HepG2 (cell line): ENCODE results near the gene GNAI2. TPM values are rescaled to one million over a fixed set of nuclear protein-coding genes. Genes with fewer than 3 reads are reported as not detected.
A peak's percentile ranks its signal among the peaks of the same experiment; 100 is the strongest.

ENCODE experiments used
- CBX2 ChIP-seq, 2 experiments: fragments of 200-600 bp in 1 of 2; sonication (generic); formaldehyde crosslinking in 1 of 2; IDR thresholded peaks; 2 replicates each; pipeline versions ENCODE4 v1.7.0 to v1.8.1; 2018 to 2022; ENCODE audit warnings: low read depth in 2 of 2, low read length in 1 of 2, mild to moderate bottlenecking in 1 of 2, missing genetic modification reagents in 1 of 2
- DMAP1 ChIP-seq: IDR thresholded peaks from 2 replicates; pipeline ENCODE4 v1.6.1; 2016
- GABPA ChIP-seq, 2 experiments: IDR thresholded peaks; 2 replicates each; pipeline ENCODE4 v1.6.1; 2011 to 2016; ENCODE audit warnings: low read depth in 2 of 2, low read length in 1 of 2, missing biosample characterization in 1 of 2, missing genetic modification characterization in 1 of 2
- HMG20A ChIP-seq: IDR thresholded peaks from 2 replicates; pipeline ENCODE4 v1.6.1; 2016; ENCODE audit warnings: borderline replicate concordance
- HNRNPK ChIP-seq: fragments of 200-400 bp; formaldehyde crosslinking; IDR thresholded peaks from 2 replicates; pipeline ENCODE4 v1.6.1; 2018; ENCODE audit warnings: low read length, low read depth, moderate library complexity, mild to moderate bottlenecking; ENCODE audit not compliant: poor library complexity, severe bottlenecking
- KDM2A ChIP-seq: sonication (generic); formaldehyde crosslinking; IDR thresholded peaks from 2 replicates; pipeline ENCODE4 v1.4.0; 2020; ENCODE audit warnings: low read depth, missing genetic modification reagents, borderline replicate concordance
- MLLT10 ChIP-seq: sonication (generic); formaldehyde crosslinking; IDR thresholded peaks from 2 replicates; pipeline ENCODE4 v1.4.0; 2020; ENCODE audit warnings: missing genetic modification reagents
- RFX5 ChIP-seq: IDR thresholded peaks from 2 replicates; pipeline ENCODE4 v1.6.1; 2011; ENCODE audit warnings: low read depth, low read length, improper control_type of control experiment
- ZC3H13 ChIP-seq: sonication (generic); formaldehyde crosslinking; IDR thresholded peaks from 2 replicates; pipeline ENCODE4 v1.8.1; 2023; ENCODE audit warnings: mild to moderate bottlenecking, missing genetic modification reagents, moderate library complexity
- ZFP90 ChIP-seq: sonication (generic); formaldehyde crosslinking; IDR thresholded peaks from 2 replicates; pipeline ENCODE4 v1.8.0; 2022; ENCODE audit warnings: missing genetic modification reagents, mild to moderate bottlenecking, inconsistent platforms, borderline replicate concordance
- ZFY ChIP-seq: sonication (generic); formaldehyde crosslinking; IDR thresholded peaks from 2 replicates; pipeline ENCODE4 v1.4.0; 2020; ENCODE audit warnings: missing genetic modification reagents
- ZNF12 ChIP-seq: sonication (generic); formaldehyde crosslinking; IDR thresholded peaks from 2 replicates; pipeline ENCODE4 v1.5.0; 2020; ENCODE audit warnings: missing genetic modification reagents
- ZNF225 ChIP-seq: sonication (generic); formaldehyde crosslinking; IDR thresholded peaks from 2 replicates; pipeline ENCODE4 v1.4.0; 2020; ENCODE audit warnings: mild to moderate bottlenecking, missing genetic modification reagents
- ZNF232 ChIP-seq: sonication (generic); formaldehyde crosslinking; IDR thresholded peaks from 2 replicates; pipeline ENCODE4 v1.4.0; 2020; ENCODE audit warnings: missing genetic modification reagents, borderline replicate concordance
- ZNF3 ChIP-seq: IDR thresholded peaks from 2 replicates; pipeline ENCODE4 v1.7.0; 2017; ENCODE audit warnings: inconsistent platforms
- ZNF34 ChIP-seq: sonication (generic); formaldehyde crosslinking; IDR thresholded peaks from 2 replicates; pipeline ENCODE4 v1.4.0; 2020; ENCODE audit warnings: mild to moderate bottlenecking, missing genetic modification reagents, borderline replicate concordance
- ZNF562 ChIP-seq: sonication (generic); formaldehyde crosslinking; IDR thresholded peaks from 2 replicates; pipeline ENCODE4 v1.8.0; 2022; ENCODE audit warnings: missing genetic modification reagents, borderline replicate concordance
- ZNF615 ChIP-seq: sonication (generic); formaldehyde crosslinking; IDR thresholded peaks from 2 replicates; pipeline ENCODE4 v1.5.0; 2020; ENCODE audit warnings: mild to moderate bottlenecking, missing genetic modification reagents, borderline replicate concordance
- polyA plus RNA-seq, 8 experiments: library from polyadenylated mRNA; depleted of rRNA in 3 of 8; stranded (reverse) in 7 of 8; unstranded in 1 of 8; fragments of >200 nt; fragmentation: Illumina TruSeq in 4 of 8; extraction: Trizol in 4 of 8; gene quantifications; 2 replicates each; pipeline versions ENCODE4 v1.2.1 to v1.2.3, GENCODE V29; 2011 to 2016; ENCODE audit warnings: low read depth in 4 of 8, missing spikeins in 1 of 8, mixed read lengths in 1 of 8; ENCODE audit not compliant: insufficient read depth in 1 of 8
- total RNA-seq, 5 experiments: library from RNA; depleted of rRNA; stranded (reverse); fragments of >200 nt; fragmentation: Illumina TruSeq; extraction: Trizol; gene quantifications; 2 replicates each; pipeline ENCODE4 v1.2.3, GENCODE V29; 2016; ENCODE audit warnings: low read depth in 1 of 5
- TF ChIP-seq, protein P1 (sequence below): IDR thresholded peaks from 2 replicates; pipeline ENCODE4 v1.4.0; 2020; ENCODE audit warnings: mild to moderate bottlenecking, missing genetic modification reagents
- TF ChIP-seq, protein P2 (sequence below): sonication (generic); formaldehyde crosslinking; IDR thresholded peaks from 2 replicates; pipeline ENCODE4 v1.4.0; 2020; ENCODE audit warnings: mild to moderate bottlenecking, missing genetic modification reagents
- TF ChIP-seq, protein P3 (sequence below): sonication (generic); formaldehyde crosslinking; conservative IDR thresholded peaks from 2 replicates; pipeline ENCODE4 v1.8.0; 2022; ENCODE audit warnings: missing genetic modification reagents
- TF ChIP-seq, protein P4 (sequence below): sonication (generic); formaldehyde crosslinking; conservative IDR thresholded peaks from 2 replicates; pipeline ENCODE4 v1.8.0; 2022; ENCODE audit warnings: low read depth, missing genetic modification reagents

Gene GNAI2
- total and polyA plus RNA-seq, 2 of the 13 experiments (the other 11 are each of a cell fraction or from before 2014, with no cell fraction given) = 51.1 to 66.2 TPM

DNA sequence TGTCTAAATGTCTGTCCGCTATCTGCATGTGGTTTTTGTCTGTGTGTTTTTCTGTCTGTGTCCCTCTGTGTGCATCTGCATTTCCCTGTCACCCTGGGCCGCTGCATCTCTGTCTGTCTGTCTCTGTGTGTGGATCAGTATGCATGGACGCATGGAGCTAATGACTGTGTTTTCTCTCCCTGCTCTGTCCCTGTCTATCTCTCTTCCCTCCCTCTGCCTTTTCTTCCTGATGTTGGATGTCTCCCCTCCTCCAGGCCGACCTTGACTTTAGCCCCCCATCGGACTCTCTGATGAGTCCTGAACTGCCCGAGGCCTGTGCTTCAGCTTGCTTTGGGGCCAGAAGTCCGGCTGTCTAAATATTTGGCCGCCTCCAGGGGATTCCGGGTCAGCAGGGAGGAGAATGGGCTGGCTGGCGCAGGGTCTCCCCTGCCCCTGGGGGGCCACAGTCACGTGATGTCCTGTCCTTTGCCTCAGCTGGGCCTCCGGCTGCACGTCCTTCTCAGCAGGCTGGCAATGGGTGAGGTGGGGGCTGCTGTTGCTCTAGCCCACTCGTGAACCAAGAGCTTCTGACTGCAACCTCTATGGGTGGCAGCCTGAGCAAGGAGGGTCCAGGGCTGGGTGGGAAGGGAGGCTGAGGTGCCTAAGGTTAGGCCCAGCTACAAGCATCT, 27.2 kb upstream of the GNAI2 start (continued):
- no peak for TF ChIP-seq ZNF225
- TF ChIP-seq ZNF34 (CRISPR knock-in tag) = no peak
- TF ChIP-seq HMG20A (CRISPR knock-in tag) = peak; percentile 66; the same call in 1 of the 2 replicates
- TF ChIP-seq, protein P1, sequence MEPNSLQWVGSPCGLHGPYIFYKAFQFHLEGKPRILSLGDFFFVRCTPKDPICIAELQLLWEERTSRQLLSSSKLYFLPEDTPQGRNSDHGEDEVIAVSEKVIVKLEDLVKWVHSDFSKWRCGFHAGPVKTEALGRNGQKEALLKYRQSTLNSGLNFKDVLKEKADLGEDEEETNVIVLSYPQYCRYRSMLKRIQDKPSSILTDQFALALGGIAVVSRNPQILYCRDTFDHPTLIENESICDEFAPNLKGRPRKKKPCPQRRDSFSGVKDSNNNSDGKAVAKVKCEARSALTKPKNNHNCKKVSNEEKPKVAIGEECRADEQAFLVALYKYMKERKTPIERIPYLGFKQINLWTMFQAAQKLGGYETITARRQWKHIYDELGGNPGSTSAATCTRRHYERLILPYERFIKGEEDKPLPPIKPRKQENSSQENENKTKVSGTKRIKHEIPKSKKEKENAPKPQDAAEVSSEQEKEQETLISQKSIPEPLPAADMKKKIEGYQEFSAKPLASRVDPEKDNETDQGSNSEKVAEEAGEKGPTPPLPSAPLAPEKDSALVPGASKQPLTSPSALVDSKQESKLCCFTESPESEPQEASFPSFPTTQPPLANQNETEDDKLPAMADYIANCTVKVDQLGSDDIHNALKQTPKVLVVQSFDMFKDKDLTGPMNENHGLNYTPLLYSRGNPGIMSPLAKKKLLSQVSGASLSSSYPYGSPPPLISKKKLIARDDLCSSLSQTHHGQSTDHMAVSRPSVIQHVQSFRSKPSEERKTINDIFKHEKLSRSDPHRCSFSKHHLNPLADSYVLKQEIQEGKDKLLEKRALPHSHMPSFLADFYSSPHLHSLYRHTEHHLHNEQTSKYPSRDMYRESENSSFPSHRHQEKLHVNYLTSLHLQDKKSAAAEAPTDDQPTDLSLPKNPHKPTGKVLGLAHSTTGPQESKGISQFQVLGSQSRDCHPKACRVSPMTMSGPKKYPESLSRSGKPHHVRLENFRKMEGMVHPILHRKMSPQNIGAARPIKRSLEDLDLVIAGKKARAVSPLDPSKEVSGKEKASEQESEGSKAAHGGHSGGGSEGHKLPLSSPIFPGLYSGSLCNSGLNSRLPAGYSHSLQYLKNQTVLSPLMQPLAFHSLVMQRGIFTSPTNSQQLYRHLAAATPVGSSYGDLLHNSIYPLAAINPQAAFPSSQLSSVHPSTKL (CRISPR knock-in tag) = peak; percentile 88
- no peak for TF ChIP-seq ZNF615 (CRISPR knock-in tag)
- TF ChIP-seq ZC3H13 (CRISPR knock-in tag) = peak; percentile 62; the same call in 1 of the 2 replicates
- TF ChIP-seq RFX5 = no peak
- TF ChIP-seq, protein P2, sequence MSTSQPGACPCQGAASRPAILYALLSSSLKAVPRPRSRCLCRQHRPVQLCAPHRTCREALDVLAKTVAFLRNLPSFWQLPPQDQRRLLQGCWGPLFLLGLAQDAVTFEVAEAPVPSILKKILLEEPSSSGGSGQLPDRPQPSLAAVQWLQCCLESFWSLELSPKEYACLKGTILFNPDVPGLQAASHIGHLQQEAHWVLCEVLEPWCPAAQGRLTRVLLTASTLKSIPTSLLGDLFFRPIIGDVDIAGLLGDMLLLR (CRISPR knock-in tag) = no peak
- TF ChIP-seq ZNF3 (CRISPR knock-in tag) = no peak
- TF ChIP-seq CBX2 (IDR thresholded peaks at IDR 0.05; ENCODE audit: low read depth, low read length) = no peak
- no peak for TF ChIP-seq CBX2 (CRISPR knock-in tag; IDR thresholded peaks at IDR 0.05; ENCODE audit: low read depth)
- TF ChIP-seq ZNF562 = no peak
- TF ChIP-seq, protein P3, sequence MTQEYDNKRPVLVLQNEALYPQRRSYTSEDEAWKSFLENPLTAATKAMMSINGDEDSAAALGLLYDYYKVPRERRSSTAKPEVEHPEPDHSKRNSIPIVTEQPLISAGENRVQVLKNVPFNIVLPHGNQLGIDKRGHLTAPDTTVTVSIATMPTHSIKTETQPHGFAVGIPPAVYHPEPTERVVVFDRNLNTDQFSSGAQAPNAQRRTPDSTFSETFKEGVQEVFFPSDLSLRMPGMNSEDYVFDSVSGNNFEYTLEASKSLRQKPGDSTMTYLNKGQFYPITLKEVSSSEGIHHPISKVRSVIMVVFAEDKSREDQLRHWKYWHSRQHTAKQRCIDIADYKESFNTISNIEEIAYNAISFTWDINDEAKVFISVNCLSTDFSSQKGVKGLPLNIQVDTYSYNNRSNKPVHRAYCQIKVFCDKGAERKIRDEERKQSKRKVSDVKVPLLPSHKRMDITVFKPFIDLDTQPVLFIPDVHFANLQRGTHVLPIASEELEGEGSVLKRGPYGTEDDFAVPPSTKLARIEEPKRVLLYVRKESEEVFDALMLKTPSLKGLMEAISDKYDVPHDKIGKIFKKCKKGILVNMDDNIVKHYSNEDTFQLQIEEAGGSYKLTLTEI (CRISPR knock-in tag) = no peak
- no peak for TF ChIP-seq GABPA (IDR thresholded peaks at IDR 0.05; ENCODE audit: low read depth, low read length)
- no peak for TF ChIP-seq GABPA (CRISPR knock-in tag; IDR thresholded peaks at IDR 0.05; ENCODE audit: low read depth)
- peak; percentile 47; the same call in 1 of the 2 replicates for TF ChIP-seq ZNF232 (CRISPR knock-in tag)
- no peak for TF ChIP-seq ZNF12 (CRISPR knock-in tag)
- TF ChIP-seq, protein P4, sequence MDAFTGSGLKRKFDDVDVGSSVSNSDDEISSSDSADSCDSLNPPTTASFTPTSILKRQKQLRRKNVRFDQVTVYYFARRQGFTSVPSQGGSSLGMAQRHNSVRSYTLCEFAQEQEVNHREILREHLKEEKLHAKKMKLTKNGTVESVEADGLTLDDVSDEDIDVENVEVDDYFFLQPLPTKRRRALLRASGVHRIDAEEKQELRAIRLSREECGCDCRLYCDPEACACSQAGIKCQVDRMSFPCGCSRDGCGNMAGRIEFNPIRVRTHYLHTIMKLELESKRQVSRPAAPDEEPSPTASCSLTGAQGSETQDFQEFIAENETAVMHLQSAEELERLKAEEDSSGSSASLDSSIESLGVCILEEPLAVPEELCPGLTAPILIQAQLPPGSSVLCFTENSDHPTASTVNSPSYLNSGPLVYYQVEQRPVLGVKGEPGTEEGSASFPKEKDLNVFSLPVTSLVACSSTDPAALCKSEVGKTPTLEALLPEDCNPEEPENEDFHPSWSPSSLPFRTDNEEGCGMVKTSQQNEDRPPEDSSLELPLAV (CRISPR knock-in tag) = no peak
- 0 out of 2 replicates have a peak, but pooled peaks have one; percentile 15 for TF ChIP-seq MLLT10 (CRISPR knock-in tag)
- peak; percentile 48; the same call in 1 of the 2 replicates for TF ChIP-seq ZFP90 (CRISPR knock-in tag)
- TF ChIP-seq HNRNPK = no peak
- peak; percentile 71 for TF ChIP-seq ZFY (CRISPR knock-in tag)
- peak; percentile 38; the same call in 1 of the 2 replicates for TF ChIP-seq DMAP1 (CRISPR knock-in tag)
- no peak for TF ChIP-seq KDM2A (CRISPR knock-in tag)
